GM12801 (cell line): ENCODE data around the gene JPH4.

Experiments used
- CTCF ChIP-seq: IDR thresholded peaks from one replicate; pipeline ENCODE4 v1.5.1; 2011; ENCODE audit warnings: control low read depth; ENCODE audit not compliant: insufficient read length; ENCODE audit errors: extremely low read depth

Gene JPH4

DNA sequence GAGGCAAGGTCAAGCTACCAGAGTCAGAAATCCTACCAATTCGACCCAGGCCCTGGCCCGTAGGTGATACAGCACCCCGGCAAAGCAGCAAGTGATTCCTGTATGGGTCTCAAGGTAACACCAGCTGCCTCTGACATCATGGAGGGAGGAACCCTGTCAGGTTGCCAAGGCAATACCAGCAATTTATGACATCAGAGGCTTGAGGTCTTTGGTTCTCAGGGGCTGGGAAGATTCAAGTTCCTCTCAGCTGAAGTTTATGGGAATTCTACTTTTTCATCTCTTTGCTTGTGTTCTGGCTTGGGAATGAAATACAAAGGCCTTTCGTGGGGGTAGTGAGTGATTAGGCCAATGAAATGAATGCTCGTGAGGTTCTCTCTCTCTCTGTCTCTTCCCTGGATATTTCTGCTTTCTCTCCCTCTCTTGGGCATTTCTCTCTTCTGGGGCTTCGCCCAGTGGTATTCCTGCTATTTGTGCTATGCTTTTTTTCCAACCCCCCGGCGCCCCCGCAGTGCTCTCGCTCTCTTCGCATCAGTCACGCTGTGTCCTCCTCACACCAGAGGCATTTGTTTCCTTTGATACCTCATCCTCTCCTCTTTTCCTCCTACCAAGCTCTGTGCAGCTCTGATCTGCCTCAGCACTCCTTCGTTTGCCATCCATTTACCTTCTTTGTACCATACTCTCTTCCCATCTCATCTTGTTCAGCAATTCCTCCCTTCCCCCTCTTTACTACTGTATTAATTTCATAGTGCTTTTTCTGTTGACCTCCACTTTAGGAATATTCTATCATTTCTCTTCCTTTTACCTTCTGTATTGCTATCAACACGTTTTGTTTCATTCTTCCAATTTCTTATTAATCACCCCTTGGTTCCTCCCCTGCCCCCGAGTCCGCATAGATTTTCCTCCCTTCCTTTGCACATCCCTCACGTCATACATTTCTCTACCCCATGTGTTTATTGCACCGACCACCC is 30.0 kb downstream of the JPH4 start:
- TF ChIP-seq CTCF, result no peak

DNA sequence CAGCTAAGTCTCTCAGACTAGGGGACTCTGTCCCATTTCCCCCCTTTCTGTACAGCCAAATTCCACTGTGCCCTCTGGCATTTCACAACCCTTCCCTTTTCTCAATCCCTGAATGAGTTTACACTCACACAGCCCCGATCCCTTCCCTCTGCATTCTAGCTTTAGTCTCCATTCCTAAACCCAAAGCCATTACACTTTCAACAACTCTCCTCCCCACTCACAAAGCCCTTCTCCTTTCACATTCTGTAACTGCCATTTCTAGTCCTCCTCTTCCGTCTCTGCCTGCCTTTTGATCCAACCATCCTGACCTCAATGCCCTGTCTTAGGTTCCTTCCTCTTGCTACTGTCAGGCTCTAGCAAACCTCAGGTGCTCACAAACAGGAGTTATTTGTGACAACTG is 30.7 kb downstream of the JPH4 start:
- no peak for TF ChIP-seq CTCF

DNA sequence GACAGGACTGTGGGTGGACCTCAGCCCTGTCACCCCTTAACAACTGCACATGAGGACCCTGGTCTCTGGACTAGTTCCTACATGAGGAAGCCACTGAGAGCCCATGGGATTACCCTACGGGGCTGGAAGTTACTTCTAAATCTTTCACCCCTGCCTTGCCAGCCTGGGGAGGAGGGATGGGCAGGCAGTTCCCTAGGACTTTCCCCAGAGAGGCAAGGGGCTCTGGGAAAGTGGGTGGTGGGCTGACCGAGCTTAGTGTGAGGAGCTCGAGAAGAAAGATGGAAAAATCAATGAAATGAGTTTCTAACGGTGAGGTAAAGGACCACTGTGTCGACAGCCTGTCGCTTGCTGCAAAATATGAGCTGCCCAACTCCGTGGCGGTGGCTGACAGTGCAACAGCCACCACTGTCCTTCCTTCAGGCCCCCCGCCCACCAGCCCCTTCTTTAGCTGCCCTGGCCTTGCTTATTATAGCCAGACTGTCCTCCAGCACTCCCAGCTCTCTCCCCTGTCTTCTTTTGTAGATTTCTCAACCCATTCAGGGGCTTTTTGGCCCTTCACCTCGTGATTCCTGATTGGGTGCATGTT is 32.0 kb downstream of the JPH4 start:
- no peak for TF ChIP-seq CTCF

- no peak for TF ChIP-seq CTCF
Observed at GRCh38 chr14:23545740-23546365, 32.7 kb downstream of the JPH4 start.

DNA sequence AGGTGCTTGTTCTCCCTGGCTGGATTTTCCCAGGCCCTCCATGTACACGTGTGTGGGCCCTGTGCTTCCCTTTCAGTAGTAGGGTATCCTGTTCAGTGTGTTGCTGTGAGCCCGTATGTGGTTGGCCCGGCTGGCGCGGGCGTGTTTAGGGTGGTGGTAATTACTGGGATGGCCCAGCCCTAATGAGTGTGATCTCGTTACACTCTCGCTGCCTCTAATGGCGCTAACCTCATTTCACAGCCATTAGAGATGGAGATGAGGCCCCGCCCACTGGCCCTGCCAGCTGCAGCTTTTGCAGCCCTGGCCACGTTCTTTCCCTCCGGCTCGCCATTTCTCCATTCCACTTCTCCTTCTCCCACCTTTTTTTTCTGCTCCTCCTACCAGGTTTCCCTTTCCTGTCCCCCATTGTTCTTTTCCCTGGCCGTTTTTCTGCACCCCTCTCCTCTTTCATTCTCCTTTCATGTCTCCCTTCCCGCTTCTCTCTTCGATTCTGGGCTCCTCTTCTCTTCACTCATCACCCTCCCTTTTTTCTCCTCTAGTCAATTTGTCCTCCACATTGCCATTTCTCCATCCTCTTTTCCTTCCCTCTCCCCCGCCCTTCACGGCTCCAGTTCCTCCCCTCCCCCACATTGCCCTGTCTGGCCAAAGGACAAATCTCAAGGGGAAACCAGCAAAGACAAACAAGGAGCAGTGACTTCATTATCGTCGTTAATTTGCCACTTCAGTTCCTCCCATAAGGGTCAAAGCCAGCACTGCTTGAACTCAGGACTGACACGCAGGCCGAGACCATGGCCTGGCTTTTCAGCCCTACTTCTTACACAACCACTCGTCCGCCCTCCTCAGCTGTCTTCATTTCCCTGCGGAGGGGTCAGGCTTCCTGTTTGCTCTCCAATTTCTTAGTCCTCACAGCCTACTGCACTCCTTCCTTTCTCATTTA is 33.8 kb downstream of the JPH4 start:
- no peak for TF ChIP-seq CTCF

GRCh38 chr14:23543403-23543802 is 35.2 kb downstream of the JPH4 start:
- TF ChIP-seq CTCF, result no peak
